Endothelial cell of umbilical vein (primary cell): ENCODE data around the gene IMPA2. TPM values are rescaled to one million over a fixed set of nuclear protein-coding genes. Genes with fewer than 3 reads are reported as not detected.

ENCODE experiments used
- Bru-seq: library from RNA; stranded (reverse); fragments of 400-500 nt; gene quantifications from one replicate; lab custom pipeline; 2021; lab: Mats Ljungman, UMichigan
- BruChase-seq, 2 experiments: library from RNA; stranded (reverse); fragments of 400-500 nt; gene quantifications; one replicate each; lab custom pipeline; 2021; lab: Mats Ljungman, UMichigan
- BruUV-seq: library from RNA; stranded (reverse); fragments of 400-500 nt; replicated peaks from 2 replicates; lab custom pipeline; 2021; lab: Mats Ljungman, UMichigan
- CTCF ChIA-PET: fragments of 300-600, 350-600 bp; sonication (Branson Sonifier 250); formaldehyde crosslinking; loops from one replicate; lab custom pipeline; 2021; ENCODE audit warnings: antibody characterized with exemption, inconsistent platforms; lab: Charles Lee
- POLR2A ChIA-PET: fragments of 300-600, 350-600 bp; sonication (Branson Sonifier 250); formaldehyde crosslinking; loops from one replicate; lab custom pipeline; 2021; ENCODE audit warnings: antibody characterized with exemption, inconsistent platforms; lab: Charles Lee
- DNase-seq: peaks from one replicate; pipeline ENCODE4 v3.0.0-alpha.2; 2011; ENCODE audit warnings: low read depth, low spot score
- FAIRE-seq: peaks from 2 replicates; lab custom pipeline; 2011; peaks lifted over from hg19 to GRCh38; lab: Jason Lieb, UNC
- H2AFZ ChIP-seq: 2 replicates; pipeline ENCODE4 v1.6.0; 2012; ENCODE audit warnings: low read depth, low read length, control low read depth, inconsistent platforms
- H3K27ac ChIP-seq: 2 replicates; pipeline ENCODE4 v1.5.1; 2011; ENCODE audit warnings: low read depth, mild to moderate bottlenecking, control low read depth, low read length, moderate library complexity; ENCODE audit not compliant: insufficient read depth
- H3K27me3 ChIP-seq, 2 experiments: 2 replicates each; pipeline versions ENCODE4 v1.6.0 to v1.6.1; 2011; ENCODE audit warnings: low read length in 2 of 2, mixed read lengths in 1 of 2; ENCODE audit not compliant: control insufficient read depth in 2 of 2, insufficient read depth in 2 of 2
- H3K36me3 ChIP-seq, 2 experiments: 2 replicates in 1 of 2; 3 replicates in 1 of 2; pipeline ENCODE4 v1.5.1; 2011; ENCODE audit warnings: low read length in 2 of 2, mild to moderate bottlenecking in 1 of 2, moderate library complexity in 1 of 2; ENCODE audit not compliant: control insufficient read depth in 2 of 2, insufficient read depth in 2 of 2; ENCODE audit errors: extremely low read depth in 1 of 2
- H3K4me1 ChIP-seq: 3 replicates; pipeline ENCODE4 v1.5.1; 2011; ENCODE audit warnings: mild to moderate bottlenecking, low read length; ENCODE audit not compliant: control insufficient read depth, insufficient read depth; ENCODE audit errors: extremely low read depth
- H3K4me2 ChIP-seq: 2 replicates; pipeline ENCODE4 v1.6.1; 2011; ENCODE audit warnings: low read length, control low read depth, mixed read lengths; ENCODE audit not compliant: insufficient read depth
- H3K4me3 ChIP-seq, 3 experiments: fragments of 200-600 bp in 1 of 3; sonication (generic), shearing (Covaris generic) in 1 of 3; replicated peaks in 1 of 3; 2 replicates each; pipeline ENCODE4 v1.5.1; 2011 to 2016; ENCODE audit warnings: control low read depth in 3 of 3, low read length in 3 of 3, mild to moderate bottlenecking in 2 of 3, inconsistent platforms in 1 of 3, low read depth in 1 of 3, moderate library complexity in 1 of 3; ENCODE audit not compliant: insufficient read depth in 1 of 3
- H3K79me2 ChIP-seq: 2 replicates; pipeline ENCODE4 v1.6.0; 2012; ENCODE audit warnings: low read length, inconsistent platforms; ENCODE audit not compliant: control insufficient read depth, insufficient read depth
- H3K9ac ChIP-seq: replicated peaks from 2 replicates; pipeline ENCODE3; 2011; ENCODE audit warnings: low read length, control low read depth; ENCODE audit not compliant: insufficient read depth; ENCODE audit errors: extremely low read depth
- H3K9me1 ChIP-seq: replicated peaks from 3 replicates; pipeline ENCODE4 v1.6.0; 2011; ENCODE audit warnings: mild to moderate bottlenecking, low read length; ENCODE audit not compliant: control insufficient read depth, insufficient read depth; ENCODE audit errors: extremely low read depth
- H3K9me3 ChIP-seq: replicated peaks from 2 replicates; pipeline ENCODE4 v1.5.1; 2012; ENCODE audit warnings: low read length, inconsistent platforms; ENCODE audit not compliant: control insufficient read depth, insufficient read depth
- H4K20me1 ChIP-seq: replicated peaks from 2 replicates; pipeline ENCODE3; 2011; ENCODE audit warnings: mild to moderate bottlenecking, low read length; ENCODE audit not compliant: control insufficient read depth, insufficient read depth; ENCODE audit errors: extremely low read depth
- GATA2 ChIP-seq: IDR thresholded peaks from 2 replicates; pipeline ENCODE4 v1.7.0; 2011; ENCODE audit warnings: low read depth, mild to moderate bottlenecking, moderate library complexity, mixed read lengths, low read length; ENCODE audit not compliant: insufficient read length, insufficient read depth
- JUN ChIP-seq: IDR thresholded peaks from 2 replicates; pipeline ENCODE4 v1.6.1; 2011; ENCODE audit warnings: borderline replicate concordance, low read depth; ENCODE audit not compliant: insufficient read length, insufficient read depth
- MYC ChIP-seq: IDR thresholded peaks from one replicate; pipeline ENCODE4 v1.6.1; 2011; ENCODE audit warnings: mild to moderate bottlenecking, low read depth, low read length
- POLR2A ChIP-seq: IDR thresholded peaks from 2 replicates; pipeline ENCODE4 v1.6.1; 2012; ENCODE audit warnings: low read depth, mild to moderate bottlenecking, control low read depth, low read length
- POLR2AphosphoS5 ChIP-seq: IDR thresholded peaks from 2 replicates; pipeline ENCODE4 v1.6.1; 2012; ENCODE audit warnings: low read depth, mild to moderate bottlenecking, control low read depth, low read length, moderate library complexity; ENCODE audit not compliant: insufficient read depth
- dilution Hi-C: fragments of 300-500 bp; cut with MboI; formaldehyde crosslinking; loops from one replicate; pipeline ENCODE4 v1.15.0; 2019; ENCODE audit warnings: low sequenced_read_pairs; ENCODE audit not compliant: extremely low pct_ligation_motif_present
- intact Hi-C: fragments of 100-400 bp; cut with micrococcal nuclease; formaldehyde crosslinking; loops from one replicate; pipeline ENCODE4 v1.10.0; 2022
- long read RNA-seq: library from polyadenylated mRNA; stranded (forward); transcript quantifications from one replicate; pipeline ENCODE4 v2.0.0, GENCODE V29; 2021
- polyA minus RNA-seq, 3 experiments: library from RNA; depleted of rRNA, polyadenylated mRNA; stranded (reverse); fragments of >200 nt; gene quantifications; 1 replicate in 1 of 3; 2 replicates in 2 of 3; pipeline ENCODE4 v1.2.3, GENCODE V29; 2011
- polyA plus RNA-seq, 4 experiments: library from polyadenylated mRNA; depleted of rRNA in 3 of 4; stranded (reverse) in 3 of 4; unstranded in 1 of 4; fragments of >200 nt; gene quantifications; 2 replicates each; pipeline versions ENCODE4 v1.2.1 to v1.2.3, GENCODE V29; 2011 to 2012; ENCODE audit warnings: missing spikeins in 1 of 4
- total RNA-seq: library from RNA; stranded (reverse); gene quantifications from 2 replicates; pipeline ENCODE4 v1.2.3, GENCODE V29; 2021
- TF ChIP-seq, protein P1 (sequence below), 2 donors: IDR thresholded peaks; 1 replicate in 1 of 2; 2 replicates in 1 of 2; pipeline ENCODE4 v1.5.1; 2011; ENCODE audit warnings: low read length in 2 of 2, mild to moderate bottlenecking in 2 of 2, moderate library complexity in 2 of 2, control low read depth in 1 of 2, inconsistent platforms in 1 of 2, low read depth in 1 of 2; ENCODE audit not compliant: insufficient read depth in 1 of 2; ENCODE audit errors: extremely low read depth in 1 of 2

IMPA2 gene
- 7.3 and 8.0 TPM in 2 replicates for total RNA-seq
- polyA plus RNA-seq: 5.9 and 6.1 TPM in 2 replicates
- polyA plus RNA-seq (2011; cell fraction: cytosol; rRNA removed): 4.4 and 5.6 TPM in 2 replicates
- polyA plus RNA-seq (2011; cell fraction: nucleus; rRNA removed): 5.6 and 7.8 TPM in 2 replicates
- 6.7 and 8.1 TPM in 2 replicates for polyA plus RNA-seq (2012)
- 2.2 and 4.9 TPM in 2 replicates for polyA minus RNA-seq
- 111 TPM for polyA minus RNA-seq (2011; cell fraction: cytosol; rRNA and poly(A)+ RNA removed)
- 2.1 and 3.1 TPM in 2 replicates for polyA minus RNA-seq (2011; cell fraction: nucleus; rRNA and poly(A)+ RNA removed)
- Bru-seq, nascent RNA: percentile 34 among the genes with signal in this experiment
- percentile 33 among the genes with signal in this experiment for BruChase-seq, experiment 1, labeled RNA remaining after a 6-hour chase
- percentile 33 among the genes with signal in this experiment for BruChase-seq, experiment 2, labeled RNA remaining after a 2-hour chase
- long read RNA-seq, transcript IMPA2-201 (8 exons, 1,534 nt): major isoform, 10 of 14 reads
- long read RNA-seq, partial matches to known transcripts: 2 of 14 reads
- long read RNA-seq, other reads (novel, unspliced or antisense): 1 of 14 reads

DNA sequence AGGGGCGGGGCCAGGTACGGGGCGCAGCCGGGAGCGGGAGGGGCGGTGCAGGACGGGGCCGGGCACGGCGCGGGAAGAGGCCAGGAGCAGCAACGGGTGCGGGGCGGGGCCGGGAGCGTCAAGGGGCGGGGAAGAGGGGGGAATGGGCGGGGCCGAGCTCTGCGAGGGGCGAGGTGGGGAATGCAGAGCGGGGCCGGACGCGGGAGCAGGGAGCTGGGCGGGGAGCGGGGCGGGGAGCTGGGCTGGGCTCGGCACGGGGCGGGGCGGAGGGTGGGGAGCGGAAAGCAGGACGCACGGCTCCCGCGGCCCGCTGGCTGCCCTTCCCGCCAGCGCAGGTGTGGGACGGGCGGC, at the start of gene IMPA2:
Gene IMPA2 (plus strand): TSS at position 316 of the 351 bp plus-strand sequence. CDS start 163 bp downstream, outside the sequence.
- Histone ChIP-seq H3K27me3 (peaks cover 3 to 4% of the 10 kb centered on the region in 2 experiments), H4K20me1 (no peaks in the 10 kb centered on the region), H3K4me3 (peak within 1 kb of the TSS; percentile 59 to 86 (median 72)), H3K79me2 (no peaks in the 10 kb centered on the region), H3K4me2 (peak within 1 kb of the TSS; percentile 94), H3K9me1 (no peaks in the 10 kb centered on the region), H3K4me1 (peaks cover 12% of the 10 kb centered on the region), H3K27ac (peak within 1 kb of the TSS; percentile 71), H3K9me3 (no peaks in the 10 kb centered on the region), H3K9ac (peak within 1 kb of the TSS; percentile 59), H2AFZ (peak within 1 kb of the TSS; percentile 89), H3K36me3 (no peaks in the 10 kb centered on the region)
- ChIA-PET POLR2A (interaction anchor here (0.6 to 1.4 kb wide), 3 partner anchors 13 to 92 kb away, joined by 5 to 8 read pairs (median 5); no protein-coding TSS in a partner anchor), CTCF (interaction anchor here (1.0 to 4.6 kb wide), 11 partner anchors 10 to 248 kb away, joined by 3 to 74 read pairs (median 5); no protein-coding TSS in a partner anchor)
- dilution Hi-C loops (no loop called here), intact Hi-C loops (loop anchor here (1.0 to 5.0 kb wide), 5 partner anchors 26 to 130 kb away; partner anchors contain the start of genes CHMP1B and MPPE1)
- no peak for FAIRE-seq
- no peak for DNase-seq
- TF ChIP-seq POLR2A: no peak
- TF ChIP-seq, protein P1, sequence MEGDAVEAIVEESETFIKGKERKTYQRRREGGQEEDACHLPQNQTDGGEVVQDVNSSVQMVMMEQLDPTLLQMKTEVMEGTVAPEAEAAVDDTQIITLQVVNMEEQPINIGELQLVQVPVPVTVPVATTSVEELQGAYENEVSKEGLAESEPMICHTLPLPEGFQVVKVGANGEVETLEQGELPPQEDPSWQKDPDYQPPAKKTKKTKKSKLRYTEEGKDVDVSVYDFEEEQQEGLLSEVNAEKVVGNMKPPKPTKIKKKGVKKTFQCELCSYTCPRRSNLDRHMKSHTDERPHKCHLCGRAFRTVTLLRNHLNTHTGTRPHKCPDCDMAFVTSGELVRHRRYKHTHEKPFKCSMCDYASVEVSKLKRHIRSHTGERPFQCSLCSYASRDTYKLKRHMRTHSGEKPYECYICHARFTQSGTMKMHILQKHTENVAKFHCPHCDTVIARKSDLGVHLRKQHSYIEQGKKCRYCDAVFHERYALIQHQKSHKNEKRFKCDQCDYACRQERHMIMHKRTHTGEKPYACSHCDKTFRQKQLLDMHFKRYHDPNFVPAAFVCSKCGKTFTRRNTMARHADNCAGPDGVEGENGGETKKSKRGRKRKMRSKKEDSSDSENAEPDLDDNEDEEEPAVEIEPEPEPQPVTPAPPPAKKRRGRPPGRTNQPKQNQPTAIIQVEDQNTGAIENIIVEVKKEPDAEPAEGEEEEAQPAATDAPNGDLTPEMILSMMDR (IDR thresholded peaks at IDR 0.05; ENCODE audit: extremely low read depth in 1 of 2, insufficient read depth in 1 of 2, low read depth in 1 of 2, low read length in 2 of 2): no peak
- no peak for TF ChIP-seq GATA2
- no peak for TF ChIP-seq JUN
- TF ChIP-seq MYC: no peak
- TF ChIP-seq POLR2AphosphoS5: no peak
- no TSS peak for BruUV-seq
